GM12892 (cell line): ENCODE results near the gene TSPAN14.

Experiments
- POLR2A ChIP-seq: IDR thresholded peaks from 2 replicates; pipeline ENCODE4 v1.6.1; 2011; ENCODE audit warnings: low read depth, low read length, control low read depth
- POLR2AphosphoS5 ChIP-seq: IDR thresholded peaks from 2 replicates; pipeline ENCODE4 v1.6.1; 2011; ENCODE audit warnings: low read depth, low read length, control low read depth
- TAF1 ChIP-seq: IDR thresholded peaks from 2 replicates; pipeline ENCODE4 v1.6.1; 2011; ENCODE audit warnings: low read depth, mild to moderate bottlenecking, control low read depth, low read length, borderline replicate concordance

GRCh38 chr10:80462299-80462980 is 8.3 kb downstream of the TSPAN14 start:
- TF ChIP-seq POLR2A (no peak), TAF1 (no peak), POLR2AphosphoS5 (no peak)
